ENCODE measurements around the gene CD55. TPM values are rescaled to one million over a fixed set of nuclear protein-coding genes. Genes with fewer than 3 reads are reported as not detected.

Gene CD55
- total and polyA plus RNA-seq, 12 donors, result 76.1 to 600 (median 244) TPM

- no peak for DNase-seq
- TF ChIP-seq POLR2A (IDR thresholded peaks at IDR 0.05), result no peak
- TF ChIP-seq CTCF (IDR thresholded peaks at IDR 0.05), result no peak
- H3K4me1 ChIP-seq (replicated peaks in 1 of 2), result peaks cover 13 to 21% of the 10 kb centered on the region in 2 donors
- WGBS, 4 donors, result 80 to 88% (median 84%) methylated on average over 6 of the region's 6 CpGs
- no peaks in the 10 kb centered on the region for H3K36me3 ChIP-seq (replicated peaks in 1 of 2)
- H3K4me3 ChIP-seq, result no peak overlapping the region
- H3K9me3 ChIP-seq (replicated peaks in 1 of 3), result no peaks in the 10 kb centered on the region
- intact Hi-C loops (cut with DNase I), result no loop called here
- H3K27me3 ChIP-seq, result no peaks in the 10 kb centered on the region
- H3K27ac ChIP-seq, result no peak overlapping the region
Observed at GRCh38 chr1:207305489-207305873, 16.0 kb upstream of the CD55 start.

DNA sequence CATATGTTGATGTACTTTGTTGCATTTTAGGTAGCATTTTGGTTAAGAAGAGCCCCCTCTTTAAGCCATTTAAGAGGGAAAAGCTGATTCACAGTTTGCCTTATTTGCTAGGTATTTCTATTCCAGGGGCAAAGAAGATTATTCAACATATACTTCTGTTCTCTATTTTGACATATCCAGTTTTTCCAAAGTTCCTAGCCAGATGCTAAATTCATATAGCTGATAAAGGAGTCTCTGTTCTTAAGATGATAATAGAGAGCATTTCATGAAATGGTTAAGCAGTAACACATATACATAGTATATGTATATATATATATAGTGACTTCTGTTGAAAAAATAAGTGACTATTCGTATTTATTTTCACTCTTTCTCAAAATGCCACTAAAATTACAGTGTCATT lies 15.5 kb upstream of the CD55 start:
- TF ChIP-seq POLR2A (IDR thresholded peaks at IDR 0.05) (no peak), CTCF (IDR thresholded peaks at IDR 0.05) (no peak)
- 84 to 100% (median 88%) methylated on average over 1 of the region's 1 CpG for WGBS, 4 donors
- peaks cover 17 to 26% of the 10 kb centered on the region in 2 donors for H3K4me1 ChIP-seq (replicated peaks in 1 of 2)
- H3K4me3 ChIP-seq, result no peak overlapping the region
- intact Hi-C loops (cut with DNase I), result no loop called here
- no peaks in the 10 kb centered on the region for H3K36me3 ChIP-seq (replicated peaks in 1 of 2)
- no peaks in the 10 kb centered on the region for H3K9me3 ChIP-seq (replicated peaks in 1 of 3)
- no peak for DNase-seq
- no peaks in the 10 kb centered on the region for H3K27me3 ChIP-seq
- no peak overlapping the region for H3K27ac ChIP-seq

DNA sequence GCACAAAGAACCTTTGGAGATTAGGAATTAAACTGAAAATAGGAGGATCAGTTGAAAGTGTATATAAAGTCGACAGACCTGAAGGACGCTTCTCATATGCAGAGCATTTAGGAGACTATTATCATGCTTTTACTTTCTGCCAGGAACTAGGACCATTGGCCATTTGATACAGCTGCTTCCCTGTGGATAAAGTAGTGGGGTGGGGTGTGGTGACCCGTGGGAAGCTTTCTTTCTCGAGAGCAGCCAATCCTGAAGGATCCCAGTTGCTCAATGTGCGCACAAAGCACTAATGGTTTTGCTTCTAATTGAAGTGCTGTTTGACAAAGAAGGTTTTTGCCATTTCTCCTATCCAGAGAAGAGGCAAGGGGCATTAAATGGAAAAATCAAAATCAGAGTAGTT lies 14.9 kb upstream of the CD55 start:
- intact Hi-C loops (cut with DNase I), result no loop called here
- no peaks in the 10 kb centered on the region for H3K27me3 ChIP-seq
- no peaks in the 10 kb centered on the region for H3K9me3 ChIP-seq (replicated peaks in 1 of 3)
- peaks cover 23 to 32% of the 10 kb centered on the region in 2 donors for H3K4me1 ChIP-seq (replicated peaks in 1 of 2)
- no peak overlapping the region for H3K27ac ChIP-seq
- TF ChIP-seq CTCF (IDR thresholded peaks at IDR 0.05) (no peak), POLR2A (IDR thresholded peaks at IDR 0.05) (no peak)
- H3K4me3 ChIP-seq, result no peak overlapping the region
- H3K36me3 ChIP-seq (replicated peaks in 1 of 2), result no peaks in the 10 kb centered on the region
- WGBS, 4 donors, result 75 to 86% (median 80%) methylated on average over 5 of the region's 5 CpGs
- DNase-seq, result no peak

- no peaks in the 10 kb centered on the region for H3K27me3 ChIP-seq
- no peak overlapping the region for H3K4me3 ChIP-seq
- 84 to 91% (median 85%) methylated on average over 2 of the region's 2 CpGs for WGBS, 4 donors
- H3K4me1 ChIP-seq (replicated peaks in 1 of 2), result peaks cover 23 to 48% of the 10 kb centered on the region in 2 donors
- H3K27ac ChIP-seq, result no peak overlapping the region
- TF ChIP-seq CTCF (IDR thresholded peaks at IDR 0.05), result no peak
- TF ChIP-seq POLR2A (IDR thresholded peaks at IDR 0.05), result no peak
- H3K9me3 ChIP-seq (replicated peaks in 1 of 3), result no peaks in the 10 kb centered on the region
- no peaks in the 10 kb centered on the region for H3K36me3 ChIP-seq (replicated peaks in 1 of 2)
- no peak for DNase-seq
- intact Hi-C loops (cut with DNase I), result no loop called here
Observed at GRCh38 chr1:207308451-207309190, 12.9 kb upstream of the CD55 start.

Measured in adrenal gland (tissue), 12 donors.